Body of pancreas (tissue), 4 donors: ENCODE results near the gene MRPL39.

Experiments used
- POLR2A ChIP-seq, 3 donors: fragments of 450-650 bp; IDR thresholded peaks; one replicate each; pipeline ENCODE4 v1.6.1; 2016; ENCODE audit warnings: antibody characterized with exemption in 3 of 3, mild to moderate bottlenecking in 2 of 3
- TF ChIP-seq, protein P1 (sequence below), 7 experiments: fragments of 450-650 bp in 4 of 7; fragments of 200-600 bp in 3 of 7; sonication (generic) in 3 of 7; IDR thresholded peaks; one replicate each; pipeline ENCODE4 v1.5.1; 2016 to 2019; ENCODE audit warnings: antibody characterized with exemption in 7 of 7

DNA sequence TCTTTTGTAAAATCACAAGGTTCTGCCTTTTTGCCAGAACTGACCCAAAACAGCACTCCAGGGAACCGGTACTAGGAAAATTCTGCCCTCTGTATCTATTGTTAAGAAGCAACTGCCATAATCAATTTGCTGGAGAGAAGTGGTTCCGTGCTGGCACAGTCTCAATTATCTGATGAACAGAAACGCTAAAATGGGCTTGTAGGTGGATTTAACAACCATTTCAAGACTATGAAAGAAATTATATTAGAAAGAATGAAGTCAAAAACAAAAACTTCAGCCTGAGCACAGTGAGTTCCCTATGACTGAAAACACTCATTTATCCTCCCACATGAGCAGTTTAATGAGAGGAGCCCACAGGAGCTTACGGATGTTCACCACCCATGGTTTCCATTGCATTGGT lies 36.2 kb upstream of the MRPL39 start:
- no peak for TF ChIP-seq POLR2A (IDR thresholded peaks at IDR 0.05)
- TF ChIP-seq, protein P1, sequence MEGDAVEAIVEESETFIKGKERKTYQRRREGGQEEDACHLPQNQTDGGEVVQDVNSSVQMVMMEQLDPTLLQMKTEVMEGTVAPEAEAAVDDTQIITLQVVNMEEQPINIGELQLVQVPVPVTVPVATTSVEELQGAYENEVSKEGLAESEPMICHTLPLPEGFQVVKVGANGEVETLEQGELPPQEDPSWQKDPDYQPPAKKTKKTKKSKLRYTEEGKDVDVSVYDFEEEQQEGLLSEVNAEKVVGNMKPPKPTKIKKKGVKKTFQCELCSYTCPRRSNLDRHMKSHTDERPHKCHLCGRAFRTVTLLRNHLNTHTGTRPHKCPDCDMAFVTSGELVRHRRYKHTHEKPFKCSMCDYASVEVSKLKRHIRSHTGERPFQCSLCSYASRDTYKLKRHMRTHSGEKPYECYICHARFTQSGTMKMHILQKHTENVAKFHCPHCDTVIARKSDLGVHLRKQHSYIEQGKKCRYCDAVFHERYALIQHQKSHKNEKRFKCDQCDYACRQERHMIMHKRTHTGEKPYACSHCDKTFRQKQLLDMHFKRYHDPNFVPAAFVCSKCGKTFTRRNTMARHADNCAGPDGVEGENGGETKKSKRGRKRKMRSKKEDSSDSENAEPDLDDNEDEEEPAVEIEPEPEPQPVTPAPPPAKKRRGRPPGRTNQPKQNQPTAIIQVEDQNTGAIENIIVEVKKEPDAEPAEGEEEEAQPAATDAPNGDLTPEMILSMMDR (IDR thresholded peaks at IDR 0.05), result no peak
